Immature natural killer cell (primary cell): ENCODE data around the gene ST3GAL6. TPM values are rescaled to one million over a fixed set of nuclear protein-coding genes. Genes with fewer than 3 reads are reported as not detected.

Source experiments
- DNase-seq, 3 donors: peaks; one replicate each; pipeline ENCODE4 v3.0.0; 2022; ENCODE audit warnings: mixed read lengths in 1 of 3
- H3K27ac Mint-ChIP-seq, 6 donors: one replicate each; pipeline ENCODE4 v1.8.0; 2020; ENCODE audit warnings: mixed read lengths in 6 of 6, mild to moderate bottlenecking in 5 of 6, inconsistent platforms in 4 of 6, moderate library complexity in 3 of 6
- H3K27me3 Mint-ChIP-seq, 3 donors: one replicate each; pipeline ENCODE4 v1.8.0; 2020 to 2021; ENCODE audit warnings: low read depth in 3 of 3, mild to moderate bottlenecking in 3 of 3, mixed read lengths in 3 of 3, moderate library complexity in 3 of 3, inconsistent platforms in 1 of 3
- H3K36me3 Mint-ChIP-seq, 3 donors: one replicate each; pipeline ENCODE4 v1.8.0; 2020; ENCODE audit warnings: mixed read lengths in 3 of 3, inconsistent platforms in 2 of 3, mild to moderate bottlenecking in 2 of 3
- H3K4me1 Mint-ChIP-seq, 2 donors: one replicate each; pipeline ENCODE4 v1.8.0; 2020; ENCODE audit warnings: inconsistent platforms in 2 of 2, mild to moderate bottlenecking in 2 of 2, mixed read lengths in 2 of 2, moderate library complexity in 1 of 2
- H3K4me3 Mint-ChIP-seq, 5 donors: one replicate each; pipeline ENCODE4 v1.8.0; 2020; ENCODE audit warnings: mild to moderate bottlenecking in 5 of 5, mixed read lengths in 5 of 5, inconsistent platforms in 3 of 5, moderate library complexity in 3 of 5
- H3K9me3 Mint-ChIP-seq, 6 donors: one replicate each; pipeline ENCODE4 v1.8.0; 2020; ENCODE audit warnings: mild to moderate bottlenecking in 6 of 6, mixed read lengths in 6 of 6, inconsistent platforms in 4 of 6, moderate library complexity in 3 of 6
- polyA plus RNA-seq, 3 donors: library from polyadenylated mRNA; unstranded; fragments of 300-500 nt; fragmentation: Illumina TruSeq; gene quantifications; one replicate each; pipeline ENCODE4 v1.2.3, GENCODE V29; 2021

Gene ST3GAL6
- polyA plus RNA-seq, 3 donors from 2014 or later, result 0.57 TPM; not detected in 2

GRCh38 chr3:98732286-98733052, 30.7 kb upstream of the ST3GAL6 start:
- H3K27me3 Mint-ChIP-seq, result peaks cover 14 to 25% (median 16%) of the 10 kb centered on the region in 3 donors
- no peak overlapping the region for H3K27ac Mint-ChIP-seq
- no peak for DNase-seq
- peak overlapping the region; percentile 21 to 59 (median 41) for H3K4me3 Mint-ChIP-seq
- H3K9me3 Mint-ChIP-seq, result peaks cover 0 to 5% (median 0%) of the 10 kb centered on the region in 6 donors
- H3K36me3 Mint-ChIP-seq, result peaks cover 0 to 5% (median 3%) of the 10 kb centered on the region in 3 donors
- peaks cover 8 to 13% of the 10 kb centered on the region in 2 donors for H3K4me1 Mint-ChIP-seq

- no peak for DNase-seq
- Mint-ChIP-seq H3K27me3 (peaks cover 14 to 25% (median 14%) of the 10 kb centered on the region in 3 donors), H3K27ac (no peak overlapping the region), H3K4me1 (peaks cover 8 to 13% of the 10 kb centered on the region in 2 donors), H3K9me3 (peaks cover 0 to 5% (median 0%) of the 10 kb centered on the region in 6 donors), H3K4me3 (peak overlapping the region; percentile 44 to 64 (median 54)), H3K36me3 (peaks cover 0 to 5% (median 3%) of the 10 kb centered on the region in 3 donors)
Observed at GRCh38 chr3:98733053-98733811, 29.9 kb upstream of the ST3GAL6 start.

GRCh38 chr3:98733812-98734281, 29.3 kb upstream of the ST3GAL6 start:
- peaks cover 0 to 5% (median 3%) of the 10 kb centered on the region in 3 donors for H3K36me3 Mint-ChIP-seq
- H3K9me3 Mint-ChIP-seq, result peaks cover 0 to 5% (median 0%) of the 10 kb centered on the region in 6 donors
- H3K4me3 Mint-ChIP-seq, result peak overlapping the region; percentile 44 to 64 (median 54)
- no peak overlapping the region for H3K27ac Mint-ChIP-seq
- peaks cover 8 to 13% of the 10 kb centered on the region in 2 donors for H3K4me1 Mint-ChIP-seq
- DNase-seq, result no peak
- H3K27me3 Mint-ChIP-seq, result peaks cover 12 to 25% (median 14%) of the 10 kb centered on the region in 3 donors

- Mint-ChIP-seq H3K9me3 (peaks cover 0 to 5% (median 0%) of the 10 kb centered on the region in 6 donors), H3K27me3 (peaks cover 12 to 25% (median 14%) of the 10 kb centered on the region in 3 donors), H3K4me1 (peaks cover 8 to 13% of the 10 kb centered on the region in 2 donors), H3K27ac (no peak overlapping the region), H3K36me3 (peaks cover 0 to 5% (median 3%) of the 10 kb centered on the region in 3 donors), H3K4me3 (peak overlapping the region in 3 of 5 donors; percentile 51 to 64 (median 54))
- no peak for DNase-seq
Observed at GRCh38 chr3:98734306-98734705, 28.8 kb upstream of the ST3GAL6 start.

GRCh38 chr3:98734735-98735134, 28.4 kb upstream of the ST3GAL6 start:
- peaks cover 8 to 13% of the 10 kb centered on the region in 2 donors for H3K4me1 Mint-ChIP-seq
- no peak overlapping the region for H3K27ac Mint-ChIP-seq
- H3K27me3 Mint-ChIP-seq, result peaks cover 8 to 25% (median 14%) of the 10 kb centered on the region in 3 donors
- no peak for DNase-seq
- peaks cover 0 to 5% (median 0%) of the 10 kb centered on the region in 6 donors for H3K9me3 Mint-ChIP-seq
- no peak overlapping the region for H3K4me3 Mint-ChIP-seq
- H3K36me3 Mint-ChIP-seq, result peaks cover 0 to 5% (median 3%) of the 10 kb centered on the region in 3 donors

GRCh38 chr3:98735296-98735695, 27.8 kb upstream of the ST3GAL6 start:
- Mint-ChIP-seq H3K4me3 (no peak overlapping the region), H3K27ac (no peak overlapping the region), H3K36me3 (peaks cover 0 to 5% (median 3%) of the 10 kb centered on the region in 3 donors), H3K27me3 (peaks cover 8 to 24% (median 14%) of the 10 kb centered on the region in 3 donors), H3K4me1 (peaks cover 8 to 13% of the 10 kb centered on the region in 2 donors), H3K9me3 (peaks cover 0 to 5% (median 0%) of the 10 kb centered on the region in 6 donors)
- no peak for DNase-seq

GRCh38 chr3:98735761-98736269, 27.3 kb upstream of the ST3GAL6 start:
- no peak for DNase-seq
- H3K27me3 Mint-ChIP-seq, result peaks cover 5 to 19% (median 14%) of the 10 kb centered on the region in 3 donors
- peaks cover 0 to 5% (median 0%) of the 10 kb centered on the region in 6 donors for H3K9me3 Mint-ChIP-seq
- peaks cover 0 to 5% (median 3%) of the 10 kb centered on the region in 3 donors for H3K36me3 Mint-ChIP-seq
- no peak overlapping the region for H3K27ac Mint-ChIP-seq
- no peak overlapping the region for H3K4me3 Mint-ChIP-seq
- peaks cover 8 to 13% of the 10 kb centered on the region in 2 donors for H3K4me1 Mint-ChIP-seq

- Mint-ChIP-seq H3K36me3 (peaks cover 0 to 5% (median 3%) of the 10 kb centered on the region in 3 donors), H3K4me1 (peaks cover 8 to 13% of the 10 kb centered on the region in 2 donors), H3K27me3 (peaks cover 3 to 14% (median 11%) of the 10 kb centered on the region in 3 donors)
Observed at GRCh38 chr3:98737301-98737700, 25.8 kb upstream of the ST3GAL6 start.

GRCh38 chr3:98739266-98739665, 23.9 kb upstream of the ST3GAL6 start:
- H3K27me3 Mint-ChIP-seq, result peaks cover 2 to 6% (median 3%) of the 10 kb centered on the region in 3 donors
- H3K9me3 Mint-ChIP-seq, result peaks cover 0 to 5% (median 0%) of the 10 kb centered on the region in 6 donors
- no peak overlapping the region for H3K4me3 Mint-ChIP-seq
- peaks cover 0 to 2% of the 10 kb centered on the region in 2 donors for H3K4me1 Mint-ChIP-seq
- no peak overlapping the region for H3K27ac Mint-ChIP-seq
- no peak for DNase-seq
- H3K36me3 Mint-ChIP-seq, result peaks cover 0 to 2% (median 0%) of the 10 kb centered on the region in 3 donors

More at GRCh38 chr3:98737301-98737700, 25.8 kb upstream of the ST3GAL6 start:
- Mint-ChIP-seq H3K9me3 (peaks cover 0 to 5% (median 0%) of the 10 kb centered on the region in 6 donors), H3K27ac (no peak overlapping the region), H3K4me3 (no peak overlapping the region)
- no peak for DNase-seq

- H3K4me1 Mint-ChIP-seq, result no peaks in the 10 kb centered on the region
Observed at GRCh38 chr3:98740324-98740723, 22.8 kb upstream of the ST3GAL6 start.

GRCh38 chr3:98741121-98741716, 21.9 kb upstream of the ST3GAL6 start:
- Mint-ChIP-seq H3K4me1 (no peaks in the 10 kb centered on the region), H3K36me3 (no peaks in the 10 kb centered on the region), H3K4me3 (no peak overlapping the region), H3K9me3 (peaks cover 0 to 5% (median 0%) of the 10 kb centered on the region in 6 donors), H3K27me3 (peaks cover 0 to 1% (median 0%) of the 10 kb centered on the region in 3 donors), H3K27ac (no peak overlapping the region)
- DNase-seq, result no peak

More at GRCh38 chr3:98740324-98740723, 22.8 kb upstream of the ST3GAL6 start:
- no peak overlapping the region for H3K4me3 Mint-ChIP-seq
- peaks cover 0 to 3% (median 2%) of the 10 kb centered on the region in 3 donors for H3K27me3 Mint-ChIP-seq
- H3K27ac Mint-ChIP-seq, result no peak overlapping the region
- no peaks in the 10 kb centered on the region for H3K36me3 Mint-ChIP-seq
- DNase-seq, result no peak
- H3K9me3 Mint-ChIP-seq, result peaks cover 0 to 5% (median 0%) of the 10 kb centered on the region in 6 donors

GRCh38 chr3:98743071-98743470, 20.1 kb upstream of the ST3GAL6 start:
- Mint-ChIP-seq H3K4me3 (no peak overlapping the region), H3K9me3 (peaks cover 0 to 5% (median 0%) of the 10 kb centered on the region in 6 donors), H3K4me1 (no peaks in the 10 kb centered on the region), H3K27ac (no peak overlapping the region), H3K36me3 (no peaks in the 10 kb centered on the region), H3K27me3 (peaks cover 0 to 1% (median 0%) of the 10 kb centered on the region in 3 donors)
- DNase-seq, result no peak

- peaks cover 0 to 5% (median 0%) of the 10 kb centered on the region in 6 donors for H3K9me3 Mint-ChIP-seq
- peaks cover 0 to 1% (median 0%) of the 10 kb centered on the region in 3 donors for H3K27me3 Mint-ChIP-seq
- H3K4me3 Mint-ChIP-seq, result no peak overlapping the region
- H3K27ac Mint-ChIP-seq, result no peak overlapping the region
- no peaks in the 10 kb centered on the region for H3K36me3 Mint-ChIP-seq
- DNase-seq, result no peak
- no peaks in the 10 kb centered on the region for H3K4me1 Mint-ChIP-seq
Observed at GRCh38 chr3:98744283-98744682, 18.9 kb upstream of the ST3GAL6 start.
